Measurements from ENCODE around the gene EDC4.

The EDC4 gene

DNA sequence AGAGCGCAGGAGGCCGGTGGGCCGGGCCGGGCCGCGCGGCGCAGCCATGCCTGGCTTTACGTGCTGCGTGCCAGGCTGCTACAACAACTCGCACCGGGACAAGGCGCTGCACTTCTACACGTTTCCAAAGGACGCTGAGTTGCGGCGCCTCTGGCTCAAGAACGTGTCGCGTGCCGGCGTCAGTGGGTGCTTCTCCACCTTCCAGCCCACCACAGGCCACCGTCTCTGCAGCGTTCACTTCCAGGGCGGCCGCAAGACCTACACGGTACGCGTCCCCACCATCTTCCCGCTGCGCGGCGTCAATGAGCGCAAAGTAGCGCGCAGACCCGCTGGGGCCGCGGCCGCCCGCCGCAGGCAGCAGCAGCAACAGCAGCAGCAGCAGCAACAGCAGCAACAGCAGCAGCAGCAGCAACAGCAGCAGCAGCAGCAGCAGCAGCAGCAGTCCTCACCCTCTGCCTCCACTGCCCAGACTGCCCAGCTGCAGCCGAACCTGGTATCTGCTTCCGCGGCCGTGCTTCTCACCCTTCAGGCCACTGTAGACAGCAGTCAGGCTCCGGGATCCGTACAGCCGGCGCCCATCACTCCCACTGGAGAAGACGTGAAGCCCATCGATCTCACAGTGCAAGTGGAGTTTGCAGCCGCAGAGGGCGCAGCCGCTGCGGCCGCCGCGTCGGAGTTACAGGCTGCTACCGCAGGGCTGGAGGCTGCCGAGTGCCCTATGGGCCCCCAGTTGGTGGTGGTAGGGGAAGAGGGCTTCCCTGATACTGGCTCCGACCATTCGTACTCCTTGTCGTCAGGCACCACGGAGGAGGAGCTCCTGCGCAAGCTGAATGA, 30.1 kb upstream of the EDC4 start:
- Mint-ChIP-seq H3K36me3 (ENCODE audit: low read depth) (peaks cover 4% of the 10 kb centered on the region), H3K27ac (peak overlapping the region; percentile 95), H3K27me3 (ENCODE audit: low read depth) (no peaks in the 10 kb centered on the region), H3K9me3 (no peaks in the 10 kb centered on the region), H3K4me1 (ENCODE audit: low read depth) (peaks cover 34% of the 10 kb centered on the region), H3K4me3 (peak overlapping the region; percentile 89)

- Mint-ChIP-seq H3K4me3 (peak overlapping the region; percentile 89), H3K9me3 (no peaks in the 10 kb centered on the region), H3K27me3 (ENCODE audit: low read depth) (no peaks in the 10 kb centered on the region), H3K27ac (peak overlapping the region; percentile 95), H3K36me3 (ENCODE audit: low read depth) (peaks cover 4% of the 10 kb centered on the region), H3K4me1 (ENCODE audit: low read depth) (peaks cover 38% of the 10 kb centered on the region)
Observed at GRCh38 chr16:67843343-67843765, 29.5 kb upstream of the EDC4 start.

GRCh38 chr16:67844497-67844896, 28.4 kb upstream of the EDC4 start:
- H3K4me3 Mint-ChIP-seq = peak overlapping the region; percentile 89
- peak overlapping the region; percentile 62 for H3K27ac Mint-ChIP-seq
- H3K36me3 Mint-ChIP-seq (ENCODE audit: low read depth) = peaks cover 4% of the 10 kb centered on the region
- H3K4me1 Mint-ChIP-seq (ENCODE audit: low read depth) = peaks cover 41% of the 10 kb centered on the region
- no peaks in the 10 kb centered on the region for H3K27me3 Mint-ChIP-seq (ENCODE audit: low read depth)
- no peaks in the 10 kb centered on the region for H3K9me3 Mint-ChIP-seq

DNA sequence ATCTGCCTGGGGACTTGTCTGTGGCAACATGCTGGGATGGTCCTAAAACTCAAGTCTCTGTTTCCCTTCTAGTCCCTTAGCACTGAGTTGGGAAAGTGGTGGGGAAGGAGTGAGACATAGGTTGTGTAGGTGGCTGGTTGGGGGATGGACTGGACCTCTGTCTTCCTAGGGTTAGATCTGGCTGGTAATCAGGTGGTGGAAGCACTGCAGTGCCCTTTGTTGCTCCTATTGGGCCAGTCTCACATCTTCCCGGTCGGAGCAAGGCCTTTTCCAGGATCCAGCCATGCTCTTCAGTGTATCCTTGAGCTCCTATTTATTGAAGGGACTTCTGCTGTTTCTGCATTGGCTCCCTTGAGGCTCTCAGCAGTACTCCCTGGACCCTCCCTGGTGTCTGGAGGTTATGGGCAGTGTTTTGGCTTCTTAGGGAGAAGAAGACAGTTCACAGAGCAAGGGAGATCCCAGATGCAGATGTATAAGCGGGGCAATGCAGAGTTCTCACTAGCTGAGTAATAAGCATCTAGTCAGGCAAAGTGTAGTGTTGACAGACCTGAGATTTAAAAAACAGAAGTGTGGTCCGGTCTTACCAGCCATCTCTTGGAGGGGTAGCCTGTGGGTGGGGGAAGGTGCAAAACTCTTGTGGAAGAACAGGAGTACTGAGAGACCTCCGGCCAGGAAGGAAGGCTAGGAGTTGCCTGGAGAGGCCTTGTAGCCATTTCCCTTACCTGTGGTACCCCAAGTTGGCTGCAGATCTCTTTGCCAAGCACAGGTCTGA, 27.4 kb upstream of the EDC4 start:
- no peaks in the 10 kb centered on the region for H3K9me3 Mint-ChIP-seq
- peak overlapping the region; percentile 95 for H3K27ac Mint-ChIP-seq
- peak overlapping the region; percentile 94 for H3K4me3 Mint-ChIP-seq
- peaks cover 41% of the 10 kb centered on the region for H3K4me1 Mint-ChIP-seq (ENCODE audit: low read depth)
- H3K27me3 Mint-ChIP-seq (ENCODE audit: low read depth) = no peaks in the 10 kb centered on the region
- H3K36me3 Mint-ChIP-seq (ENCODE audit: low read depth) = peaks cover 6% of the 10 kb centered on the region

GRCh38 chr16:67846063-67846319, 26.9 kb upstream of the EDC4 start:
- Mint-ChIP-seq H3K36me3 (ENCODE audit: low read depth) (peaks cover 6% of the 10 kb centered on the region), H3K9me3 (no peaks in the 10 kb centered on the region), H3K27ac (peak overlapping the region; percentile 95), H3K4me1 (ENCODE audit: low read depth) (peaks cover 41% of the 10 kb centered on the region), H3K27me3 (ENCODE audit: low read depth) (no peaks in the 10 kb centered on the region), H3K4me3 (peak overlapping the region; percentile 94)

GRCh38 chr16:67846320-67847063, 26.4 kb upstream of the EDC4 start, which contains the start of gene NUTF2:
Gene NUTF2, plus strand, starts transcription at chr16:67846933. Its CDS starts 18,198 bp downstream, at chr16:67865131.
- Mint-ChIP-seq H3K4me1 (ENCODE audit: low read depth) (peaks cover 40% of the 10 kb centered on the region), H3K36me3 (ENCODE audit: low read depth) (peaks cover 6% of the 10 kb centered on the region), H3K27ac (peak within 1 kb of the TSS; percentile 95), H3K9me3 (no peaks in the 10 kb centered on the region), H3K27me3 (ENCODE audit: low read depth) (no peaks in the 10 kb centered on the region), H3K4me3 (peak within 1 kb of the TSS; percentile 94)

GRCh38 chr16:67847064-67847861, 25.6 kb upstream of the EDC4 start, which contains the start of gene CENPT:
Gene CENPT, minus strand, starts transcription at chr16:67847693. Its CDS starts 13,834 bp downstream, at chr16:67833859.
- Mint-ChIP-seq H3K4me1 (ENCODE audit: low read depth) (peaks cover 36% of the 10 kb centered on the region), H3K9me3 (no peaks in the 10 kb centered on the region), H3K27ac (peak within 1 kb of the TSS; percentile 95), H3K27me3 (ENCODE audit: low read depth) (no peaks in the 10 kb centered on the region), H3K4me3 (peak within 1 kb of the TSS; percentile 94), H3K36me3 (ENCODE audit: low read depth) (peaks cover 6% of the 10 kb centered on the region)

DNA sequence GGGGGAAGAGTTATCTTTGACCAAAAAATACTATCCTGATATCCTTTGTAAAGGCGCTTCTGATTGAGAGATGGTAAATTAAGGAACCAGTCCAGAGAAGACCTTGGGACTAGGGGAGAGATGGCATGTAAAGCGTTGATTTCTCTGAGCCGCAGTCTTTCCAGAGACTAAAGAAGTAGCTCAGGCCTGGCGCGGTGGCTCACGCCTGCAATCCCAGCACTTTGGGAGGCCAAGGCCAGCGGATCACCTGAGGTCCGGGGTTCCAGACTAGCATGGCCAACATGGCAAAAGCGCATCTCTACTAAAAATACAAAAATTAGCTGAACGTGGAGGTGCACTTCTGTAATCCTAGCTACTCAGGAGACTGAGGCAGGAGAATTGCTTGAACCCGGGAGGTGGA, 24.7 kb upstream of the EDC4 start:
- no peaks in the 10 kb centered on the region for H3K27me3 Mint-ChIP-seq (ENCODE audit: low read depth)
- H3K4me1 Mint-ChIP-seq (ENCODE audit: low read depth) = peaks cover 33% of the 10 kb centered on the region
- no peaks in the 10 kb centered on the region for H3K9me3 Mint-ChIP-seq
- peaks cover 6% of the 10 kb centered on the region for H3K36me3 Mint-ChIP-seq (ENCODE audit: low read depth)
- H3K4me3 Mint-ChIP-seq = peak overlapping the region; percentile 90
- peak overlapping the region; percentile 82 for H3K27ac Mint-ChIP-seq

DNA sequence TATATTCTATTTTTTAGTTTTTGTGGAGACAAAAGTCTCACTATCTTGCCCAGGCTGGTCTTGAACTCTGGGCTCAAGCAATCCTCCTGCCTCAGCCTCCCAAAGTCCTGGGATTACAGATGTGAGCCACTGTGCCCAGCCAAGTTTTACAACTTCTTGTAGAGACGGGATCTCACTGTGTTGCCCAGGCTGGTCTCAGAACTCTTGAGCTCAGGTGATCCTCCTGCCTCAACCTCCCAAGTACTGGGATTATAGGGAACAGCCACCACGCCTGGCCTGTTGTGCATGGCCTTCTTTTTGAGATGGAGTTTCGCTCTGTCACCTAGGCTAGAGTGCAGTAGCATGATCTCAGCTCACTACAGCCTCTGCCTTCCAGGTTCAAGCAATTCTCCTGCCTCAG, 19.2 kb upstream of the EDC4 start:
- Mint-ChIP-seq H3K36me3 (ENCODE audit: low read depth) (peaks cover 3% of the 10 kb centered on the region), H3K27ac (no peak overlapping the region), H3K4me1 (ENCODE audit: low read depth) (peaks cover 9% of the 10 kb centered on the region), H3K4me3 (no peak overlapping the region), H3K9me3 (no peaks in the 10 kb centered on the region), H3K27me3 (ENCODE audit: low read depth) (no peaks in the 10 kb centered on the region)

DNA sequence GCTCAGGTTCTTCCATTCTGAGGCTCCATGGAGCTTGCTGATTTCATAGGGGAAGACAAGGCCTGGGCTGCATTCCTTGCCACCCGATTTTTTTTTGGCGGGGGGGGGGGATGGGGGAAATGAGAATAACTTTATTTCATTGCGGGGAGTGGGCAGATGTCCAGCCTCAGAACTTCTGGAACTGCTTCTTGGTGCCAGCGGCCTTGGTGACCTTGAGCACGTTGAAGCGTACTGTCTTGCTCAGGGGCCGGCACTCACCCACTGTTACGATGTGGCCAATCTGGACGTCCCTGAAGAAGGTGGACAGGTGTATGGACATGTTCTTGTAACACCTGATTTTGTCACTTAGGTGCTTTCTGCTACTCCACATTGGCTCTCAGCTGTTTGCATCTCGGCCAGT, 17.1 kb upstream of the EDC4 start:
- no peaks in the 10 kb centered on the region for H3K27me3 Mint-ChIP-seq (ENCODE audit: low read depth)
- no peak overlapping the region for H3K27ac Mint-ChIP-seq
- H3K4me1 Mint-ChIP-seq (ENCODE audit: low read depth) = peaks cover 10% of the 10 kb centered on the region
- no peaks in the 10 kb centered on the region for H3K9me3 Mint-ChIP-seq
- no peak overlapping the region for H3K4me3 Mint-ChIP-seq
- H3K36me3 Mint-ChIP-seq (ENCODE audit: low read depth) = no peaks in the 10 kb centered on the region

DNA sequence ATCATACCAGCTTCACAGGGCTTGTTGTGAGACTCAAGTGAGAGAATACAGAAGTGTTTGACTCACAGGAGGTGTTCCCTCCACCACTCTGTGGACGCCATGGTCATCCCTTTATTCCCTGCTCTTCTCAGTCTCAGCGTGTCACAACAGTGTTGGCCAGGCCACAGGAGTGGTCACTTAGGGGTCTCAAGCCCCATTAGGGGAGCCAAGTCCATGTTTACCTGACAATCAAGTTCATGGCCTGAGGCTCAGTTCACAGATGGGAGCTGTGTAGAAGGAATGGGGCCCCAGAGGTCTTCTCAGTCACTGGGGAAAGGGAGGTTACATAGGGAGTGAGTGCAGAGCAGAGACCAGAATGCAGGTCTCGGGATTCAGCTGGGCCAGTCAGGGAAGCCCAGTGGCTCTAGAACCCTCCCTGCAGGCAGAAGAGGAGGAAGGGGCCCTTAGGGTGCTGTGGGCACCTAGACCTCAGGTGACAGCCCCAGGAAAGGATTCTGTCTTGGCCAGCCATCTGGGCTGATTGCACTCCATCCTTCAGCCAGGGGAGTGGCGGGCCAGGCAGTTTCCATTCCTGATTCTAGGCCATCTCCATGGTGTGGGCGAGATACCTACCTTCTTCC, 15.8 kb upstream of the EDC4 start:
- Mint-ChIP-seq H3K27ac (no peak overlapping the region), H3K4me1 (ENCODE audit: low read depth) (peaks cover 16% of the 10 kb centered on the region), H3K36me3 (ENCODE audit: low read depth) (peaks cover 6% of the 10 kb centered on the region), H3K27me3 (ENCODE audit: low read depth) (no peaks in the 10 kb centered on the region), H3K9me3 (no peaks in the 10 kb centered on the region), H3K4me3 (no peak overlapping the region)

DNA sequence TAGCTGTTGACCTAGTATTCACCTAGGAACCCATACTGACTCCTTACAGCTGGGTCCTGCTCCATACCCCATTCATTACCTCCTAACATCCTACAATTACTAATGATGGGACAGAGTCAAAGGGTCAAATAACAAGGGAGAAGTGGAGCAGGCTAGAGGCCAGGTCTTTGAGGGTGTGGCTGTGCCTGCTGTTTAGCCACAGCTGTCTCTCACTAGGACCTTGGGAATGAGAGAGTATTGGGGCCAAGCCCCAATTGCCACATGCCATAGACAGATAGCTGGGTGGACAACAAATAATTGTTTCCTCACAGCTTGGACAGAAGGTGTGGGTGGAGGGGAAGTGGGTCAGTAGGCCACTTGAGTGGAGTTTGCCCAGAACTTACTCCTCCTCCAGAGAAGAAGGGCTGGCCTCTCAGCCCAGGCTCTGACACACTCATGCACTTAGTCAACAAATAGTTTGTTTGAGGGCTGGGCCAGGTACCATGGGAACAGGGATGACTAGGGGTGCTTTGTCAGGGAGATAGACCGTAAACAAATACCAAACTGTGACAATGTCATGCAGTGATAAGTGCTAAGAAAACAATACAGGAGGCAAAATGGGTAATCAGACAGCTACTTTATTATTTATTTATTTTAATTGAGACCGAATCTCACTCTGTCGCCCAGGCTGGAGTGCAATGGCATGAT, 15.2 kb upstream of the EDC4 start:
- no peaks in the 10 kb centered on the region for H3K9me3 Mint-ChIP-seq
- no peak overlapping the region for H3K27ac Mint-ChIP-seq
- H3K4me3 Mint-ChIP-seq = no peak overlapping the region
- H3K27me3 Mint-ChIP-seq (ENCODE audit: low read depth) = no peaks in the 10 kb centered on the region
- H3K36me3 Mint-ChIP-seq (ENCODE audit: low read depth) = peaks cover 7% of the 10 kb centered on the region
- H3K4me1 Mint-ChIP-seq (ENCODE audit: low read depth) = peaks cover 16% of the 10 kb centered on the region

- H3K9me3 Mint-ChIP-seq = no peaks in the 10 kb centered on the region
- peaks cover 7% of the 10 kb centered on the region for H3K36me3 Mint-ChIP-seq (ENCODE audit: low read depth)
- H3K4me3 Mint-ChIP-seq = no peak overlapping the region
- no peaks in the 10 kb centered on the region for H3K27me3 Mint-ChIP-seq (ENCODE audit: low read depth)
- H3K4me1 Mint-ChIP-seq (ENCODE audit: low read depth) = peaks cover 16% of the 10 kb centered on the region
- H3K27ac Mint-ChIP-seq = peak overlapping the region; percentile 6
Observed at GRCh38 chr16:67858500-67858899, 14.4 kb upstream of the EDC4 start.
